A673 (cell line): ENCODE measurements around the gene DRC7. TPM values are rescaled to one million over a fixed set of nuclear protein-coding genes. Genes with fewer than 3 reads are reported as not detected.

Experiments
- BruUV-seq: library from RNA; stranded (reverse); fragments of 400-500 nt; replicated peaks from 2 replicates; lab custom pipeline; 2021; lab: Mats Ljungman, UMichigan
- CTCF ChIA-PET: fragments of 300-600 bp; sonication (Branson Sonifier 250); formaldehyde crosslinking; loops from one replicate; lab custom pipeline; 2022; ENCODE audit warnings: antibody characterized with exemption; lab: Charles Lee
- POLR2A ChIA-PET: fragments of 300-600 bp; sonication (Branson Sonifier 250); formaldehyde crosslinking; loops from one replicate; lab custom pipeline; 2022; ENCODE audit warnings: antibody characterized with exemption; ENCODE audit not compliant: low non-redundant PET; lab: Charles Lee
- DNase-seq: peaks from one replicate; pipeline ENCODE4 v3.0.0-alpha.2; 2015; ENCODE audit warnings: low spot score
- H3K27ac ChIP-seq: fragments of 200-600 bp; sonication (generic); 2 replicates; pipeline ENCODE4 v1.5.1; 2016; ENCODE audit warnings: mixed run types, low read depth, mild to moderate bottlenecking, mixed read lengths, antibody characterized with exemption, low read length; ENCODE audit not compliant: poor library complexity, severe bottlenecking
- H3K27me3 ChIP-seq: fragments of 200-600 bp; sonication (generic); replicated peaks from 2 replicates; pipeline ENCODE4 v1.6.1; 2017; ENCODE audit warnings: mixed run types, low read depth, mild to moderate bottlenecking, mixed read lengths, antibody characterized with exemption, low read length; ENCODE audit not compliant: insufficient read depth, poor library complexity
- H3K36me3 ChIP-seq: fragments of 200-600 bp; sonication (generic); 2 replicates; pipeline ENCODE4 v1.6.1; 2016; ENCODE audit warnings: mixed run types, mild to moderate bottlenecking, mixed read lengths, antibody characterized with exemption, low read length; ENCODE audit not compliant: insufficient read depth, poor library complexity, severe bottlenecking
- H3K4me1 ChIP-seq: fragments of 200-600 bp; sonication (generic); 2 replicates; pipeline ENCODE4 v1.6.1; 2017; ENCODE audit warnings: mixed run types, mild to moderate bottlenecking, mixed read lengths, antibody characterized with exemption, low read length; ENCODE audit not compliant: insufficient read depth, poor library complexity, severe bottlenecking
- H3K4me3 ChIP-seq: fragments of 200-600 bp; sonication (generic); 2 replicates; pipeline ENCODE4 v1.5.1; 2016; ENCODE audit warnings: low read depth, mixed run types, mild to moderate bottlenecking, mixed read lengths, low read length; ENCODE audit not compliant: poor library complexity, severe bottlenecking
- H3K9me3 ChIP-seq: fragments of 200-600 bp; sonication (generic); 2 replicates; pipeline ENCODE4 v1.6.1; 2016; ENCODE audit warnings: mixed run types, low read depth, mild to moderate bottlenecking, mixed read lengths, antibody characterized with exemption, low read length; ENCODE audit not compliant: poor library complexity, severe bottlenecking
- CTCF ChIP-seq: fragments of 300-800, 200-600 bp; sonication (generic); conservative IDR thresholded peaks from 2 replicates; pipeline ENCODE4 v1.5.1; 2017; ENCODE audit warnings: low read depth, mild to moderate bottlenecking, antibody characterized with exemption, low read length, moderate library complexity, mixed read lengths
- EZH2 ChIP-seq: fragments of 200-600 bp; sonication (generic); IDR thresholded peaks from 2 replicates; pipeline ENCODE4 v1.6.1; 2017; ENCODE audit warnings: borderline replicate concordance, low read depth, mild to moderate bottlenecking, mixed read lengths, antibody characterized with exemption, low read length; ENCODE audit not compliant: poor library complexity, severe bottlenecking
- intact Hi-C: fragments of 100-400 bp; cut with micrococcal nuclease; formaldehyde crosslinking; loops from one replicate; pipeline ENCODE4 v1.10.0; 2022; ENCODE audit not compliant: unreplicated experiment
- total RNA-seq: library from RNA; stranded (reverse); gene quantifications from 2 replicates; pipeline ENCODE4 v1.2.3, GENCODE V29; 2021

DRC7 gene
- total RNA-seq, 1 experiment from 2014 or later: not detected

GRCh38 chr16:57736419-57737351, 42.1 kb downstream of the DRC7 start:
- DNase-seq: peak; percentile 78
- peaks cover 21% of the 10 kb centered on the region for H3K36me3 ChIP-seq
- peak overlapping the region; percentile 69 for H3K27ac ChIP-seq
- ChIA-PET POLR2A (interaction anchor here (0.6 kb wide), 1 partner anchor 105 kb away, joined by 5 read pairs; no protein-coding TSS in a partner anchor), CTCF (interaction anchor here (0.6 to 1.0 kb wide), 3 partner anchors 86 to 145 kb away, joined by 3 to 6 read pairs (median 3); no protein-coding TSS in a partner anchor)
- TF ChIP-seq EZH2 (no peak), CTCF (peak; percentile 24; the same call in 1 of the 2 replicates)
- BruUV-seq: no TSS peak
- H3K4me3 ChIP-seq: peak overlapping the region; percentile 61
- peaks cover 9% of the 10 kb centered on the region for H3K9me3 ChIP-seq
- H3K27me3 ChIP-seq: no peaks in the 10 kb centered on the region
- intact Hi-C loops: no loop called here
- peaks cover 24% of the 10 kb centered on the region for H3K4me1 ChIP-seq

GRCh38 chr16:57738844-57739243, 44.2 kb downstream of the DRC7 start:
- ChIA-PET POLR2A (no interaction called here), CTCF (no interaction called here)
- Histone ChIP-seq H3K27ac (no peak overlapping the region), H3K9me3 (no peaks in the 10 kb centered on the region), H3K36me3 (peaks cover 28% of the 10 kb centered on the region), H3K27me3 (no peaks in the 10 kb centered on the region), H3K4me3 (no peak overlapping the region), H3K4me1 (peaks cover 45% of the 10 kb centered on the region)
- no TSS peak for BruUV-seq
- DNase-seq: no peak
- intact Hi-C loops: no loop called here
- TF ChIP-seq EZH2 (no peak), CTCF (no peak)

- no TSS peak for BruUV-seq
- H3K9me3 ChIP-seq: no peaks in the 10 kb centered on the region
- no peak for DNase-seq
- ChIA-PET CTCF (no interaction called here), POLR2A (no interaction called here)
- intact Hi-C loops: loop anchor here (5.0 kb wide), 1 partner anchor 107 kb away; no protein-coding TSS in a partner anchor
- H3K27ac ChIP-seq: peak overlapping the region; percentile 38
- H3K4me3 ChIP-seq: no peak overlapping the region
- no peaks in the 10 kb centered on the region for H3K27me3 ChIP-seq
- TF ChIP-seq CTCF (no peak), EZH2 (no peak)
- H3K4me1 ChIP-seq: peaks cover 46% of the 10 kb centered on the region
- H3K36me3 ChIP-seq: peaks cover 39% of the 10 kb centered on the region
Measured at GRCh38 chr16:57739756-57740422, 45.3 kb downstream of the DRC7 start.
